Cerebellar nuclear complex (tissue), 1 donor: ENCODE results near the gene ZFP91.

Experiments
- DNase-seq, 2 experiments: peaks; one replicate each; lab custom pipeline; 2025; lab: John Stamatoyannopoulos, UW

The ZFP91 gene

DNA sequence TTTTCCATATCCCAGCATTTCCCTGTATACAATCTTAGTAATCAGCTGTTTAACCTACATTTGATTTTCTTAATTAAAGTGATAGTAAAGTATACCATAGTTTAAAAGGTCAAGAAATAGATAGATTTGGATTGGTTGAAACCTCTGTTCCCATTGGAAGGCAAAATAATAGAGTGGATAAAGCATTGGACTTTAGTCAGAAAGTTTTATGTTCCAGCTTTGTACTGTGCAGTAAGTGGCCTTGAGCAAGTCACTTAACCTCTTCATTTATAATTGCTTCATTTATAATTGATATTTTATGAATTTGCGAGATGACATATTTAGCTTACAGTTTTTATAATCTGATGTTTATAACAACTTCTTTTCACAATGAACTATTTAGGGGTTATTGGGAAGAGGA is 3.6 kb downstream of the ZFP91 start:
- DNase-seq = no peak

DNA sequence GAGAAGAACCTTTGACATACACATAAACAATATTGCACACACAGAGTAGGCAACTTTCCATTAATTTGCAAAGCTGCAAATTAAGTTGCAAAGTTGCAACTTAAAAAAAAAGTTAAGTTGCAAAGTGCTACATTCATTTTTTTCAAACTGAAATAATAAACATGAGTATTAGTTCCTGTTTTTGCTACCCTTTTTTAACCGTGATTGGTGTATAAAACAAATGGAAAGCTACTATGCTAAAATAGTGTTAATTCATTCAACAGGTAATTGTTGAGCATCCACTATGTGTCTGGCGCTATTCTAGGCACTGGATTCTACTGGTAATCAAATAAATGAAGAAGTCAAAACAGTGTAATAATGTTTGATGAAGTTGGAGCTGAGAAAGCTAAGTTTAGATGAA is 8.1 kb downstream of the ZFP91 start:
- no peak for DNase-seq

- DNase-seq = no peak
Measured at GRCh38 chr11:58591659-58592058, 12.8 kb downstream of the ZFP91 start.

GRCh38 chr11:58592760-58593472 is 14.1 kb downstream of the ZFP91 start:
- no peak for DNase-seq

- DNase-seq = no peak
Measured at GRCh38 chr11:58594826-58595225, 16.0 kb downstream of the ZFP91 start.

GRCh38 chr11:58596621-58597020 is 17.8 kb downstream of the ZFP91 start:
- DNase-seq = no peak

DNA sequence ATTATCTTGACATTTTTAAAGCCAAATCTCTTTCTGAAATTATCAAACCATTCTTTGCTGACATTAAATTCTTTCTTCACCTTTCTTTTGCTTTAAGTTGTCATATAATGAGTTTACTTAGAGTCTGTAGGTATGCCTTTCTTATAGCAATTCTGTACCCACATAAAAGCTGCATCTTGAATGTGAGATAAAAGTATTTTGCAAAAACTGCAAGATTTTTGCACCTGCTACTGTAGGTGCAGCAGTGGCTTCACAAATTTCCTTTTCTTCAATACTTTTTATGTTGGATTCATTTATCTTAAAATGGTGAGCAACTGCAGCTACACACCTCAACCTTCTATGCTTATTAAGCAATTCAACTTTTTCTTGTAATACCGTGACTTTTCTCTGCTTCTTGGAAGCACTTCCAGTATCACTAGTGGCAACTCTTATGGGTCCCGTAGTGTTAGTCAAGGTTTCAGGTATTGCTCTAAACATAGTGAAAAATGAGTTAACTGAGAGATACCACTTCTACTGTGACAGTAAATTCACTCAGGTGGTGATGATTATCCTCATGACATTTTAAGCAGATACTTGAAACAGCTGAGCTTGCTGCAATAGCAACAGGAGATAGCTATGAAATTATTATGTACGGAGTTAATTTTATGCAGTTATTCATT is 18.8 kb downstream of the ZFP91 start:
- no peak for DNase-seq

- DNase-seq = no peak
Measured at GRCh38 chr11:58600510-58600909, 21.6 kb downstream of the ZFP91 start.

DNA sequence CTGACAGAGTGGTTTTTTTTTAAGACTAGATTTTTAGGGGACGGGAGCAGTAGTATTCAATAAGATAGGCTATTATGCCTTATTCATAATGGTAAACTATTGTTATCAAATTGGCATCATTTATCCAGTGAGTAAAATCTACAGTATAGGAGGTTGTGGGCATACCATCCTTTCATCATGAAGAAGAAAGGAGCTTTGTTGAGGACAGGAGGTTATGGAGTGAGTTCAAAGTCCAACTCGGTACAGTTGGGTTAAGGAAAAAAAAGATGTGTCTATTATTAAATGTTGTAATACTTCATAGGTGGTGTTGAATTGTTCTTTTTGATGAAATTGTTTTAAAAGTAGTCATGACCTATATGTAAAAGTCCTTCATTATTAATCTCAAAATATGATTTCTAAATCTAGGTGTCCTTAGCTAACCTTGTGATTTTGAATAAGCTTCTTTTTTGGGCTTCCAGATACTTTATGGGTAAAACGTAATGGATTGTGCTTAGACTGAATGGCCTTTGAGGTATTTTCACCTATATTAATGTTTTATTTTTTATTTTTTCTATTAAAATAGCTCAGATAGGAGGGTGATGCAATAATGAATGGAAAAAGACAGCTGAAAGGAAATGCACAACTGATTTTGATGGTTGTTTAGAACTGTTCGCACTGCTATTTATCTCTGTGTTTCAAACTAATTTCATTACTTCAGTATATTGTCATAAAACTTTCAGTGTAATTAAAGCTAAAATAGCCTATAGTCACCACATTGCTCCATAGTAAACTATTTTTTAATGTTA is 28.3 kb downstream of the ZFP91 start:
- no peak for DNase-seq

DNA sequence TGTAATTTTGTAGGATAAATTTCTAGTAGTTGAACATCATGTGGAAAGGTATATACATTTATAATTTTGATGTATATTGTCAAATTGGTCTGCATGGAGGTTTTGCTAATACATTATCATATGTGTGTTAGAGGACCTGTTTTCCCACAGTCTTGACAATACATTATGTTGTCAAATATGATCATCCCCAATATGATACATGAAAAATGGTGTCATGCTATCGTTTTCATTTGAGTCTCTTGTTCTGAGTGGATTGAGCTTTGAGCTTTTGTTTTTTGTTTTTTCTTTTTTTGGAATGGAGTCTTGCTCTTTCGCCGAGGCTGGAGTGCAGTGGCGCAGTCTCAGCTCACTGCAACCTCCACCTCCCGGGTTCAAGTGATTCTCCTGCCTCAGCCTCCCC is 29.5 kb downstream of the ZFP91 start:
- no peak for DNase-seq

GRCh38 chr11:58609723-58610122 is 30.9 kb downstream of the ZFP91 start:
- no peak for DNase-seq

GRCh38 chr11:58613228-58613627 is 34.4 kb downstream of the ZFP91 start:
- DNase-seq = no peak

DNA sequence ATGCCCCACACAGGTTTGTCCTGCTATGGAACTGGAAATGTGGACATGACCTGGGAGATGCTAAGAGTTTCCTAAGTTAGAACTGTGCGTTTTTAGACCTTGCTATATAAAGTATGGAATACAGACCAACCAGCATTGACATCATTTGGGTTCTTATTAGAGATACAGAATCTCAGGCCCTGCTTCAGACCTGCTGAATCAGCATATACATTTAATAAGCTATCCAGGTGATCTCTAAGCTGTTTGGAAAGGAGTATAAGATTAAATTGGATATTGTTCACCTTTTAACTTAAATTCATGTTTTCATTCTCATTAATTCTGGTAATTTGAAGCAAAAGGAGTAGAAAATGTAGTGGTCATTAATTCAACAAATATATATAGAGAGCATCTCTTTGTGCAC is 36.7 kb downstream of the ZFP91 start:
- DNase-seq = no peak

- DNase-seq = no peak
Measured at GRCh38 chr11:58616594-58616993, 37.7 kb downstream of the ZFP91 start.

GRCh38 chr11:58617976-58618557 is 39.2 kb downstream of the ZFP91 start:
- no peak for DNase-seq

GRCh38 chr11:58621586-58622262 is 42.9 kb downstream of the ZFP91 start:
- DNase-seq = no peak

GRCh38 chr11:58622344-58622743 is 43.5 kb downstream of the ZFP91 start, which contains the start of gene CNTF:
Gene CNTF, plus strand, starts transcription at chr11:58622665. Its CDS starts 88 bp downstream, at chr11:58622753.
- DNase-seq = no peak

- DNase-seq = no peak
Measured at GRCh38 chr11:58625086-58625485, 46.2 kb downstream of the ZFP91 start.

DNA sequence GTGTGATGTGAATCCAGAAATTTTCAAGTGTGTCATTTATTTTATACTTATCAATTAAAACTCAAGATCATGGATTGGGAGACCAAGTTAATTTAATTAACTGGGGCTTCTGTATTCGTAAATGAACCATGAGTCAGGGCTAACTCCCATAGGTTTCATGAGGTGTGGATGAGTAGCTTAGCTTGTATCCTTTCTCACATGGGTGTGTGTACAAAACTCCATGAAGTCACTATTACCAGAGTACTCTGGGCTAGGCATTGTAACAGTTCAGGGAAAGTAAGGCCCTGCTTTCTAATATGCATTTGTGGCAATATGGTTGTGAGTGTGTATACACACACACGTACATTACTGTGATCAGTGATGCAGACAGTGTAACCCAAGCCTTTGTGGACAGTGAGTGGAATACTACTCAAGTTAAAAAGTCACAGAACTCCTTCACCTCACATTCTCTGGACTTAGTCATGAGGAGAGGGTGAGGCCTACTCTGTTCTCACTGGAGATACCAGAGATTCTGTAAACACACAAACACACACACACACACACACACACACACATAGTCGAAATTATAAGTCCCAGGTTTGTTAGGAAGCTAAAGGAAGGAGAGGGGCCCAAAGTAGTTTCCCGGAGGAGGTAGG is 47.1 kb downstream of the ZFP91 start:
- DNase-seq = no peak

DNA sequence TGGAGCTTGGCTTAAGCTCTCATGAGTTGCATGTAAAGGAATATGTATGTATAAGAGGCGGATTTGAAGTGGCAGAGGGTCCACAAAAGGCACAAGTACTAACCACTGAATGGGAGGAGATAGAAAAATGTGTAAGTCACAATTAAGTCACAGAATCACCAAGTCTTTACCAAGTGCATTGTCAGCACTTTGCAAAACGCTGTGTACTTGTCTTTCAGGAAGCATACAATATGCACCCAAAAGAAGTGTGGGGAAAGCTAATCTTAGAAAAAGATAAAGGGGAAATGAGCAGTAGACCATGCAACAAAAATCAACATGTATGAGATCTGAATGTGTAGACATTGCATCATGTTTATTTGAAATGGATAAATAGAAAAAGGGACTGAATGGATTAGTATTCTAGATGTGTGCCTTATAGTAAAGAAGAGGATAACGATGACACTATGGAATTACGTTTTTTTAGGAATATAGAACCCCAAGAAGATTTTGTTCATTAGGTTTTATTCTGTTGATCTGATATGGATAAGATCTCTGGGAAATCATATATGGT is 48.1 kb downstream of the ZFP91 start:
- DNase-seq = no peak

GRCh38 chr11:58628446-58628845 is 49.6 kb downstream of the ZFP91 start:
- DNase-seq = no peak
